ENCODE measurements around the gene DDX59.

GRCh38 chr1:200704986-200705500, 35.3 kb upstream of the DDX59 start:
- TF ChIP-seq CTCF (conservative IDR thresholded peaks at IDR 0.05; ENCODE audit: low read length) = no peak
- TF ChIP-seq EZH2phosphoT487 (IDR thresholded peaks at IDR 0.05; ENCODE audit: borderline replicate concordance) = no peak

All from Loucy (cell line).